Measurements from ENCODE around the gene ANP32E. TPM values are rescaled to one million over a fixed set of nuclear protein-coding genes. Genes with fewer than 3 reads are reported as not detected.

The ANP32E gene
- polyA plus RNA-seq, 1 of the 3 experiments (the other 2 are of a cell fraction) = 8.2 TPM

DNA sequence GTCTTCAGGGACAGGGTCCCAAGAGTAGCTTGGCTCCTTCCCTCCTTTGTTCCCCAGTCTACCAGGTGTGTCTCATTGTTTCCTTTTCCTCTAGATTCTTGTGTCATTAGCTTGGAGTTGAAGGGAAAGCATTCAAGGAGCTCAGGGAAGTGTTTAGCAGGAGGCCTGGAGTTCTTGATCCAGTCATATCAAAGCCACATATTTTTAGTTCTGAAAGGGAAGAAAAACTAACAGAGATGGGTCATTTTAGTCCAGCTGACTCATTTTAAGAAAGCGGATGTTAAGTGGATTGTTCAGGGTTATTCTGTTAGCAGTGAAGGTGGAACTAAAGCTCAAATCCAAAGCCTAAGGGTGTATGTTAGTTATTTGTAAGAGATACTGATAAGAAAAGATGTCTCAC lies 37.4 kb upstream of the ANP32E start:
- no peak overlapping the region for H3K9ac ChIP-seq
- no peaks in the 10 kb centered on the region for H3K9me3 ChIP-seq
- no peaks in the 10 kb centered on the region for H3K27me3 ChIP-seq (ENCODE audit: insufficient read depth)
- peaks cover 6% of the 10 kb centered on the region for H3K79me2 ChIP-seq (ENCODE audit: insufficient read depth)
- H3K4me3 ChIP-seq (ENCODE audit: low read depth in 2 of 2, low read length in 1 of 2) = peak overlapping the region in 1 of 2 experiments; percentile 12; a peak in 1 of 4 replicates
- H3K27ac ChIP-seq (ENCODE audit: low read depth in 2 of 2, low read length in 1 of 2) = peak overlapping the region in 1 of 2 experiments; percentile 41; a peak in 1 of 4 replicates
- H4K20me1 ChIP-seq (ENCODE audit: insufficient read depth) = no peaks in the 10 kb centered on the region
- 67% methylated on average over 1 of the region's 1 CpG for WGBS (ENCODE audit: low lambda C conversion rate)
- peak overlapping the region; percentile 62 for H3K4me2 ChIP-seq
- no peak for DNase-seq
- H3K36me3 ChIP-seq (replicated peaks in 1 of 2; ENCODE audit: control insufficient read depth in 1 of 2, insufficient read depth in 2 of 2, low read length in 1 of 2) = no peaks in the 10 kb centered on the region
- TF ChIP-seq, protein P1, sequence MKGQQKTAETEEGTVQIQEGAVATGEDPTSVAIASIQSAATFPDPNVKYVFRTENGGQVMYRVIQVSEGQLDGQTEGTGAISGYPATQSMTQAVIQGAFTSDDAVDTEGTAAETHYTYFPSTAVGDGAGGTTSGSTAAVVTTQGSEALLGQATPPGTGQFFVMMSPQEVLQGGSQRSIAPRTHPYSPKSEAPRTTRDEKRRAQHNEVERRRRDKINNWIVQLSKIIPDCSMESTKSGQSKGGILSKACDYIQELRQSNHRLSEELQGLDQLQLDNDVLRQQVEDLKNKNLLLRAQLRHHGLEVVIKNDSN (IDR thresholded peaks at IDR 0.05; ENCODE audit: borderline replicate concordance, low read depth) = no peak
- TF ChIP-seq FOXJ3 (CRISPR knock-in tag; IDR thresholded peaks at IDR 0.05) = no peak
- CTCF ChIA-PET = interaction anchor here (1.7 to 3.5 kb wide), 2 partner anchors 8 to 17 kb away, joined by 19 to 20 read pairs; partner anchors contain the start of gene CIART
- no peaks in the 10 kb centered on the region for H3F3A ChIP-seq (replicated peaks; ENCODE audit: insufficient read depth)
- peak overlapping the region; percentile 84; the same call in 1 of the 2 replicates for H2AFZ ChIP-seq (ENCODE audit: low read depth)
- no peaks in the 10 kb centered on the region for H3K9me2 ChIP-seq
- H3K4me1 ChIP-seq (ENCODE audit: control insufficient read depth in 1 of 2, insufficient read depth in 2 of 2, low read depth in 1 of 2, low read length in 1 of 2) = 0 out of 4 replicates have a peak, but pooled peaks cover 0 to 7% of the 10 kb centered on the region in 2 experiments
- POLR2A ChIA-PET = interaction anchor here (0.6 kb wide), 1 partner anchor 65 kb away, joined by 3 read pairs; no protein-coding TSS in a partner anchor

DNA sequence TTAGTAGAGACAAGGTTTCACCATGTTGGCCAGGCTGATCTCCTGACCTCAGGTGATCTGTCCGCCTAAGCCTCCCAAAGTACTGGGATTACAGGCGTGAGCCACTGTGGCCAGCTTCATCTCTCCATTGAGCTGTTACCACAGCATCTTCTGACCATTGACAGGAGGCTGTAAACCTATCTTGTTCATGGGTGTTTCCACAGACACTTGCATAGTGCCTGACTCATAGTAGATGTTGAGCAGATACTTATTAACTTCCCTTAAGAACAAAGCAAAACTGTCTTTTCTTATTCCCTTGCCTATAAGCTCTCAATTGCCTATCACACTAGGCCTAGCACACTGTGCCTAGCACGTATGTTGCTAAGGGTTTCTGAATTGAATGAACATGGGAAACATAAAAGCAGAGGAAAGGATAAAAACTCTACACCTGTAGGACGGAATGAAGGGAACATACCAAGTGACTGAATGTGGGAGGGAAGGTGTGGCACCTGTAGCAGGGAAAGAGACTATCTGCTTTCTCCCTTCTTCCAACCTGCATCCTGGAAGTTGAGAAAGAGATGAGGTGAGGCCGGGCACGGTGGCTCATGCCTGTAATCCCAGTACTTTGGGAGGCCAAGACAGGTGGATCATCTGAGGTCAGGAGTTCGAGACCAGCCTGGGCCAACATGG lies 35.5 kb upstream of the ANP32E start:
- CTCF ChIA-PET = interaction anchor here (2.1 to 3.5 kb wide), 2 partner anchors 10 to 15 kb away, joined by 7 to 20 read pairs; partner anchors contain the start of gene CIART
- peaks cover 25% of the 10 kb centered on the region for H3K79me2 ChIP-seq (ENCODE audit: insufficient read depth)
- 90% methylated on average over 7 of the region's 7 CpGs for WGBS (ENCODE audit: low lambda C conversion rate)
- no peaks in the 10 kb centered on the region for H3K9me3 ChIP-seq
- H3K4me1 ChIP-seq (ENCODE audit: control insufficient read depth in 1 of 2, insufficient read depth in 2 of 2, low read depth in 1 of 2, low read length in 1 of 2) = peaks cover 7 to 13% of the 10 kb centered on the region in 2 experiments; a peak in 2 of 4 replicates
- H3K36me3 ChIP-seq (replicated peaks in 1 of 2; ENCODE audit: control insufficient read depth in 1 of 2, insufficient read depth in 2 of 2, low read length in 1 of 2) = peaks cover 6 to 7% of the 10 kb centered on the region in 2 experiments
- no peak overlapping the region for H2AFZ ChIP-seq (ENCODE audit: low read depth)
- H3K9ac ChIP-seq = no peak overlapping the region
- no peaks in the 10 kb centered on the region for H3K9me2 ChIP-seq
- no peak for TF ChIP-seq SMC3 (IDR thresholded peaks at IDR 0.05; ENCODE audit: low read depth, low read length)
- TF ChIP-seq RFX5 (IDR thresholded peaks at IDR 0.05; ENCODE audit: low read length) = no peak
- TF ChIP-seq, protein P2, sequence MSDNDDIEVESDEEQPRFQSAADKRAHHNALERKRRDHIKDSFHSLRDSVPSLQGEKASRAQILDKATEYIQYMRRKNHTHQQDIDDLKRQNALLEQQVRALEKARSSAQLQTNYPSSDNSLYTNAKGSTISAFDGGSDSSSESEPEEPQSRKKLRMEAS (IDR thresholded peaks at IDR 0.05; ENCODE audit: low read depth) = no peak
- H4K20me1 ChIP-seq (ENCODE audit: insufficient read depth) = no peaks in the 10 kb centered on the region
- no peaks in the 10 kb centered on the region for H3K27me3 ChIP-seq (ENCODE audit: insufficient read depth)
- DNase-seq = no peak
- H3K4me3 ChIP-seq (ENCODE audit: low read depth in 2 of 2, low read length in 1 of 2) = no peak overlapping the region
- H3K4me2 ChIP-seq = no peak overlapping the region
- POLR2A ChIA-PET = no interaction called here
- H3K27ac ChIP-seq (ENCODE audit: low read depth in 2 of 2, low read length in 1 of 2) = no peak overlapping the region
- no peaks in the 10 kb centered on the region for H3F3A ChIP-seq (replicated peaks; ENCODE audit: insufficient read depth)

DNA sequence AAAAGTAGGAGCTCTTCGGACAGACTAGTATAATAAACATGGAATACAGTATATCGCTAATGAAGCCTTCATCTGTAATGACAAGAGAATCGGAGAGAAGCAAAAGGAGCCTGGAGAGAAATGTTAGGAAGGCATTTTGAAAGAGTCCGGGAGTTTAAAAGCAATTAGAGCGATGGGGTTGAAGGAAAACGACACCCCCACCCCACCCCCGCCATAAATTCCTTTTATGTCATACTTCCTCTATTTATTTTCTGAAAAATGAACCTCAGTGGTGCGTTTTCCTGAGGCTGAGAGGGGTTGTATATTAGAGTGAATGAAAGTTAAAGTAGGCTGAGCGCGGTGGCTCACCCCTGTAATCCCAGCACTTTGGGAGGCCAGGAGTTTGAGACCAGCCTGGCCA lies 33.5 kb upstream of the ANP32E start:
- peak overlapping the region; percentile 85 for H2AFZ ChIP-seq (ENCODE audit: low read depth)
- H4K20me1 ChIP-seq (ENCODE audit: insufficient read depth) = no peaks in the 10 kb centered on the region
- H3K36me3 ChIP-seq (replicated peaks in 1 of 2; ENCODE audit: control insufficient read depth in 1 of 2, insufficient read depth in 2 of 2, low read length in 1 of 2) = peaks cover 25 to 26% of the 10 kb centered on the region in 2 experiments
- H3K4me2 ChIP-seq = peak overlapping the region; percentile 97
- peak overlapping the region; percentile 90 to 93 for H3K4me3 ChIP-seq (ENCODE audit: low read depth in 2 of 2, low read length in 1 of 2)
- H3F3A ChIP-seq (replicated peaks; ENCODE audit: insufficient read depth) = peaks cover 4% of the 10 kb centered on the region
- no peaks in the 10 kb centered on the region for H3K27me3 ChIP-seq (ENCODE audit: insufficient read depth)
- DNase-seq = no peak
- 64% methylated on average over 10 of the region's 10 CpGs for WGBS (ENCODE audit: low lambda C conversion rate)
- H3K4me1 ChIP-seq (ENCODE audit: control insufficient read depth in 1 of 2, insufficient read depth in 2 of 2, low read depth in 1 of 2, low read length in 1 of 2) = peaks cover 7 to 13% of the 10 kb centered on the region in 2 experiments; a peak in 2 of 4 replicates
- H3K9me2 ChIP-seq = no peaks in the 10 kb centered on the region
- peak overlapping the region; percentile 70 to 87 for H3K27ac ChIP-seq (ENCODE audit: low read depth in 2 of 2, low read length in 1 of 2)
- H3K9ac ChIP-seq = peak overlapping the region; percentile 92
- POLR2A ChIA-PET = interaction anchor here (0.5 to 1.9 kb wide), 6 partner anchors 10 to 360 kb away, joined by 3 to 9 read pairs (median 3); partner anchors contain the start of genes ANP32E, ENSA, MCL1 and RPRD2
- peaks cover 27% of the 10 kb centered on the region for H3K79me2 ChIP-seq (ENCODE audit: insufficient read depth)
- CTCF ChIA-PET = interaction anchor here (0.5 to 1.6 kb wide), 6 partner anchors 9 to 75 kb away, joined by 3 to 20 read pairs (median 4); partner anchors contain the start of gene CA14
- H3K9me3 ChIP-seq = no peaks in the 10 kb centered on the region
- TF ChIP-seq TEAD4 (IDR thresholded peaks at IDR 0.05; ENCODE audit: borderline replicate concordance, insufficient read depth) (no peak), GATA2 (CRISPR knock-in tag; IDR thresholded peaks at IDR 0.05) (no peak), RAD21 (IDR thresholded peaks at IDR 0.05; ENCODE audit: low read length) (no peak), NRF1 (IDR thresholded peaks at IDR 0.05; ENCODE audit: low read depth, low read length) (no peak), EP300 (IDR thresholded peaks at IDR 0.05; ENCODE audit: borderline replicate concordance in 1 of 2, low read depth in 1 of 2, low read length in 1 of 2) (no peak)
- TF ChIP-seq, protein P3, sequence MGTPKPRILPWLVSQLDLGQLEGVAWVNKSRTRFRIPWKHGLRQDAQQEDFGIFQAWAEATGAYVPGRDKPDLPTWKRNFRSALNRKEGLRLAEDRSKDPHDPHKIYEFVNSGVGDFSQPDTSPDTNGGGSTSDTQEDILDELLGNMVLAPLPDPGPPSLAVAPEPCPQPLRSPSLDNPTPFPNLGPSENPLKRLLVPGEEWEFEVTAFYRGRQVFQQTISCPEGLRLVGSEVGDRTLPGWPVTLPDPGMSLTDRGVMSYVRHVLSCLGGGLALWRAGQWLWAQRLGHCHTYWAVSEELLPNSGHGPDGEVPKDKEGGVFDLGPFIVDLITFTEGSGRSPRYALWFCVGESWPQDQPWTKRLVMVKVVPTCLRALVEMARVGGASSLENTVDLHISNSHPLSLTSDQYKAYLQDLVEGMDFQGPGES (IDR thresholded peaks at IDR 0.05; ENCODE audit: low read depth, low read length) = no peak
- TF ChIP-seq, protein P1 (IDR thresholded peaks at IDR 0.05; ENCODE audit: borderline replicate concordance, low read depth) = no peak
- TF ChIP-seq, protein P4, sequence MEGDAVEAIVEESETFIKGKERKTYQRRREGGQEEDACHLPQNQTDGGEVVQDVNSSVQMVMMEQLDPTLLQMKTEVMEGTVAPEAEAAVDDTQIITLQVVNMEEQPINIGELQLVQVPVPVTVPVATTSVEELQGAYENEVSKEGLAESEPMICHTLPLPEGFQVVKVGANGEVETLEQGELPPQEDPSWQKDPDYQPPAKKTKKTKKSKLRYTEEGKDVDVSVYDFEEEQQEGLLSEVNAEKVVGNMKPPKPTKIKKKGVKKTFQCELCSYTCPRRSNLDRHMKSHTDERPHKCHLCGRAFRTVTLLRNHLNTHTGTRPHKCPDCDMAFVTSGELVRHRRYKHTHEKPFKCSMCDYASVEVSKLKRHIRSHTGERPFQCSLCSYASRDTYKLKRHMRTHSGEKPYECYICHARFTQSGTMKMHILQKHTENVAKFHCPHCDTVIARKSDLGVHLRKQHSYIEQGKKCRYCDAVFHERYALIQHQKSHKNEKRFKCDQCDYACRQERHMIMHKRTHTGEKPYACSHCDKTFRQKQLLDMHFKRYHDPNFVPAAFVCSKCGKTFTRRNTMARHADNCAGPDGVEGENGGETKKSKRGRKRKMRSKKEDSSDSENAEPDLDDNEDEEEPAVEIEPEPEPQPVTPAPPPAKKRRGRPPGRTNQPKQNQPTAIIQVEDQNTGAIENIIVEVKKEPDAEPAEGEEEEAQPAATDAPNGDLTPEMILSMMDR (IDR thresholded peaks at IDR 0.05) = no peak

Measured in SK-N-SH (cell line).